GM23248 (cell line): ENCODE results near the gene ACO2. TPM values are rescaled to one million over a fixed set of nuclear protein-coding genes. Genes with fewer than 3 reads are reported as not detected.

Source experiments
- DNase-seq: peaks from one replicate; pipeline ENCODE4 v3.0.0-alpha.2; 2015
- H2AFZ ChIP-seq: fragments of 200-600 bp; sonication (generic); 2 replicates; pipeline ENCODE4 v1.6.1; 2016; ENCODE audit warnings: antibody characterized with exemption
- H3F3A ChIP-seq: fragments of 200-600 bp; sonication (generic); 2 replicates; pipeline ENCODE4 v1.6.1; 2016; ENCODE audit warnings: mild to moderate bottlenecking, antibody characterized with exemption, mixed run types; ENCODE audit not compliant: insufficient read depth
- H3K27ac ChIP-seq: fragments of 200-600 bp; sonication (generic); 2 replicates; pipeline ENCODE4 v1.5.1; 2016; ENCODE audit warnings: mild to moderate bottlenecking
- H3K27me3 ChIP-seq: fragments of 200-600 bp; sonication (generic); replicated peaks from 2 replicates; pipeline ENCODE4 v1.6.1; 2016; ENCODE audit warnings: mild to moderate bottlenecking; ENCODE audit not compliant: insufficient read depth
- H3K36me3 ChIP-seq: fragments of 200-600 bp; sonication (generic); 2 replicates; pipeline ENCODE4 v1.6.1; 2016; ENCODE audit warnings: low read depth, mild to moderate bottlenecking
- H3K4me1 ChIP-seq: fragments of 200-600 bp; sonication (generic); 2 replicates; pipeline ENCODE4 v1.6.1; 2016; ENCODE audit warnings: mild to moderate bottlenecking; ENCODE audit not compliant: insufficient read depth
- H3K4me2 ChIP-seq: fragments of 200-600 bp; sonication (generic); one replicate; pipeline ENCODE4 v1.6.1; 2016; ENCODE audit warnings: mild to moderate bottlenecking; ENCODE audit not compliant: unreplicated experiment
- H3K4me3 ChIP-seq: fragments of 200-600 bp; sonication (generic); 2 replicates; pipeline ENCODE4 v1.5.1; 2016; ENCODE audit warnings: mild to moderate bottlenecking
- H3K79me2 ChIP-seq: fragments of 200-600 bp; sonication (generic); 2 replicates; pipeline ENCODE4 v1.6.1; 2016; ENCODE audit warnings: mild to moderate bottlenecking; ENCODE audit not compliant: insufficient read depth
- H3K9ac ChIP-seq: fragments of 200-600 bp; sonication (generic); 2 replicates; pipeline ENCODE4 v1.6.1; 2016; ENCODE audit warnings: mild to moderate bottlenecking
- H3K9me2 ChIP-seq: fragments of 200-600 bp; sonication (generic); 2 replicates; pipeline ENCODE4 v1.6.1; 2016; ENCODE audit warnings: mixed run types, mild to moderate bottlenecking, moderate library complexity; ENCODE audit not compliant: insufficient read depth
- H3K9me3 ChIP-seq: fragments of 200-600 bp; sonication (generic); one replicate; pipeline ENCODE4 v1.6.1; 2017; ENCODE audit warnings: low read depth
- H4K20me1 ChIP-seq: fragments of 200-600 bp; sonication (generic); 2 replicates; pipeline ENCODE4 v1.6.0; 2016; ENCODE audit not compliant: insufficient read depth
- EZH2 ChIP-seq: fragments of 200-600 bp; sonication (generic); IDR thresholded peaks from 2 replicates; pipeline ENCODE4 v1.6.1; 2018; ENCODE audit warnings: antibody characterized with exemption, mild to moderate bottlenecking; ENCODE audit not compliant: insufficient read depth, poor library complexity, severe bottlenecking
- EZH2phosphoT487 ChIP-seq: fragments of 200-600 bp; sonication (generic); IDR thresholded peaks from 2 replicates; pipeline ENCODE4 v1.6.1; 2018; ENCODE audit warnings: antibody characterized with exemption, moderate library complexity, mild to moderate bottlenecking, low read depth; ENCODE audit not compliant: insufficient read depth
- WGBS, 2 experiments: methylation state at CpG; one replicate each; pipeline ENCODE4 v1.1.6; 2015 to 2017; ENCODE audit warnings: low lambda C conversion rate in 2 of 2, low coverage in 1 of 2; ENCODE audit errors: missing lambda C conversion rate in 2 of 2; 5-methylcytosine and 5-hydroxymethylcytosine counted together
- in situ Hi-C: fragments of 300-500 bp; cut with MboI; formaldehyde crosslinking; loops from 2 replicates; pipeline ENCODE4 v1.15.0; 2020
- polyA plus RNA-seq: library from polyadenylated mRNA; unstranded; fragments of >200 nt; fragmentation: Nextera tagmentation; extraction: Ambion mirVana; gene quantifications from 2 replicates; pipeline ENCODE4 v1.2.1, GENCODE V29; 2016
- total RNA-seq: library from RNA; depleted of rRNA; stranded (reverse); fragments of >200 nt; shearing (Covaris generic); gene quantifications from 2 replicates; pipeline ENCODE4 v1.2.3, GENCODE V29; 2014

Gene ACO2
- total and polyA plus RNA-seq, 2 experiments from 2014 or later = 41.5 to 68.7 TPM

DNA sequence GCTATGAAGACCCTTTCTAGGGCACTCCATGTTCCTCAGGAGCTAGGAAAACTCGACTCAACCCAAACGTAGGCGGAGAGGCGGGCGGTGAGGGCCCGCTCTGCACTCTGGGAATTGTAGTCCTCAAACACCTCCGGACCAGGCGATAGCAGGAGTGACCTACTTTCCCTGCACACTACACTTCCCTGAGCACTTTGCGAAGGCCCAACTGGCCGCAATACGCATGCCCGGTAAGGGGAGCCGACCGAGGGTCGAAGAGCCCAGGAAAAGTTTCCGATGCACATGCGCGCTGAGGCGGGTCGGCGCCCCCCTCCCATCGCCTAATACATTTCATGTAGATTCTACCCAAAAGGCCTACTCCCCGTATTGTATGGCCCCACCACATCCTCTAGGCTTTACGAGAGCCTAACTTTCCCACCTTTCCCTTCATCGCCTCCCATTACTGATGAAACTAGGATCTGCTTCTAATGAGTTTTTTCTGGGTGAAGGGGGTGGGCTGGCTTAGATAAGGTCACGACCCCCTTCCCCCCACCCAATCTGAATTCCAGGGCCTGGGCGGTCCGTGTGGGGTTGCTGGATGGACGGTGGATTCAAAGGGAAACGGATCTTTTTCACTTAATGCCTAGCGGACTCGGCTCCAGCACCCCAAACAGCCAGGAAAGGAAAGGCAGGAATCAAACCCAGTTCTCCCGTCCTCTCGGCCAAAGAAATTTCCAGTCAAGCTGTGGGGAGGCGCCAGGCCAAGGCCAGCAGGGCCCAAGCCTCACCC lies 24.4 kb upstream of the ACO2 start:
- peaks cover 20% of the 10 kb centered on the region for H3K4me1 ChIP-seq
- H3K9ac ChIP-seq = peak overlapping the region; percentile 98
- H4K20me1 ChIP-seq = peaks cover 21% of the 10 kb centered on the region
- no peaks in the 10 kb centered on the region for H3K9me2 ChIP-seq
- peak overlapping the region; percentile 93 for H3K27ac ChIP-seq
- H3K9me3 ChIP-seq = no peaks in the 10 kb centered on the region
- H3K79me2 ChIP-seq = peaks cover 71% of the 10 kb centered on the region
- peaks cover 11% of the 10 kb centered on the region; the same call in 1 of the 2 replicates for H3K36me3 ChIP-seq
- 1% methylated on average over 35 of the region's 35 CpGs for WGBS, 2 experiments
- peak overlapping the region; percentile 79 for H2AFZ ChIP-seq
- peaks cover 53% of the 10 kb centered on the region for H3F3A ChIP-seq
- peak overlapping the region; percentile 86 for H3K4me3 ChIP-seq
- in situ Hi-C loops = no loop called here
- H3K27me3 ChIP-seq = no peaks in the 10 kb centered on the region
- DNase-seq = peak; percentile 96
- peak overlapping the region; percentile 98 for H3K4me2 ChIP-seq
- TF ChIP-seq EZH2phosphoT487 = no peak
- TF ChIP-seq EZH2 = no peak

GRCh38 chr22:41445129-41446056 lies 23.5 kb upstream of the ACO2 start:
- Histone ChIP-seq H3K36me3 (peaks cover 11% of the 10 kb centered on the region; the same call in 1 of the 2 replicates), H3K4me3 (peak overlapping the region; percentile 86), H3K4me1 (peaks cover 20% of the 10 kb centered on the region), H3K9me2 (no peaks in the 10 kb centered on the region), H3K9ac (peak overlapping the region; percentile 98), H3K27me3 (no peaks in the 10 kb centered on the region), H3K27ac (peak overlapping the region; percentile 93), H4K20me1 (peaks cover 19% of the 10 kb centered on the region), H3K79me2 (peaks cover 62% of the 10 kb centered on the region), H3F3A (peaks cover 53% of the 10 kb centered on the region), H2AFZ (peak overlapping the region; percentile 79), H3K9me3 (no peaks in the 10 kb centered on the region), H3K4me2 (peak overlapping the region; percentile 98)
- peak; percentile 57 for DNase-seq
- in situ Hi-C loops = no loop called here
- WGBS, 2 experiments = 0 to 2% methylated on average over 22 of the region's 22 CpGs
- TF ChIP-seq EZH2phosphoT487 (no peak), EZH2 (no peak)

DNA sequence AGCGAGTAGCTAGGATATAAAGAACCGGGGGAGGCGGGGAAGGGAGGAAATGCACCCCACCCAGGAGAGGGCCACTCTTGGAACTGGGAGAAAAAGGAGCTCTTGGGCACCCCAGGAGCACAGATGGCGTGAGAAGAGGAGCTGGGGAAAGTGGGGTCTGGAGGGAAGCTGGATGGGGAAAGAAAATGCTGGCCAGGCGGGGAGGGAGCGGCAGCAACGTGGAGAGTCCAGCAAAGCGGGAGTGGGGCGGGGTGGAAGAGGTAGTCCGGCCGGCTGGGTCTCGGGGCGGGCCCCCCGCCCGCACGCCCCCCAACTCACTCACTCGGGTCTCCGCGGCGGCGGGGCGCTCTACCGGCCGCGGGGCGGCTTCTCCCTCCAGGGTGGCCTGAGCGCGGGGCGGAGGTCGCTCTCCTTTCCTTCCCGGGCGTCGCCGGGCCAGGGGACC lies 22.8 kb upstream of the ACO2 start:
- DNase-seq = peak; percentile 54
- H3K4me2 ChIP-seq = peak overlapping the region; percentile 98
- in situ Hi-C loops = no loop called here
- H3K79me2 ChIP-seq = peaks cover 55% of the 10 kb centered on the region
- no peaks in the 10 kb centered on the region for H3K9me2 ChIP-seq
- H3K4me1 ChIP-seq = peaks cover 20% of the 10 kb centered on the region
- peak overlapping the region; percentile 77 for H2AFZ ChIP-seq
- peaks cover 11% of the 10 kb centered on the region; the same call in 1 of the 2 replicates for H3K36me3 ChIP-seq
- H4K20me1 ChIP-seq = peaks cover 17% of the 10 kb centered on the region; the same call in 1 of the 2 replicates
- no peaks in the 10 kb centered on the region for H3K27me3 ChIP-seq
- no peaks in the 10 kb centered on the region for H3K9me3 ChIP-seq
- peak overlapping the region; percentile 98 for H3K9ac ChIP-seq
- peak overlapping the region; percentile 86 for H3K4me3 ChIP-seq
- TF ChIP-seq EZH2phosphoT487 (no peak), EZH2 (no peak)
- H3F3A ChIP-seq = peaks cover 47% of the 10 kb centered on the region
- H3K27ac ChIP-seq = peak overlapping the region; percentile 93
- 1 to 2% methylated on average over 21 to 33 of the region's 34 CpGs for WGBS, 2 experiments
